ENCODE measurements around the gene PCNX2.

The PCNX2 gene

DNA sequence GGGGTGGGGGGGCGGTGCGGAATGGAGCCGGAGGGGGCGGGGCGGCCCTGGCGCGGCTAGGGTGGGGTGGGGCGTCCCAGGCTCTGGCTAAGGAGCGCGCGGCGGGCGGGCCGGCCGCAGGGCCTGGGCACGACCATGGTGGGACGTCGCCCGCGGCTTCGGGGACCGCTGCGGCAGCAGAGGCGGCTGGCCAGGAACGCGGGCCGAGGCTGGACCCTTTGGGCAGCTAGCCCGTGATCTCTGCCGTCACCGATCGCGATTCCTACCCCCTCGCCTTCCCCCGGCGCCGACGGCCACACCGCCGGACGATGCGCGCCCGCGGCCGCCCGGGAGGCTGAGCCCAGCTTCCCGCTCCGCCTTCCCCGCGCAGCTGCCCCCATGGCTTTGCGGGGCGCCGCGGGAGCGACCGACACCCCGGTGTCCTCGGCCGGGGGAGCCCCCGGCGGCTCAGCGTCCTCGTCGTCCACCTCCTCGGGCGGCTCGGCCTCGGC lies 32.2 kb upstream of the PCNX2 start, which contains the start of gene MAP3K21:
Gene MAP3K21, plus strand, starts transcription at position 74 of the 491 bp plus-strand sequence. Its CDS starts 305 bp downstream, at position 379.
- WGBS (ENCODE audit: insufficient coverage) = under 1% methylated on average over 60 of the region's 68 CpGs
- ChIA-PET CTCF (interaction anchor here (1.4 to 1.5 kb wide), 2 partner anchors 18 to 36 kb away, joined by 3 to 4 read pairs; no protein-coding TSS in a partner anchor), POLR2A (interaction anchor here (0.6 kb wide), 1 partner anchor 46 kb away, joined by 5 read pairs; no protein-coding TSS in a partner anchor)

GRCh38 chr1:233326811-233327650 lies 31.5 kb upstream of the PCNX2 start:
- no peaks in the 10 kb centered on the region for H3K9me3 ChIP-seq (ENCODE audit: control extremely low read depth in 1 of 5, control insufficient read depth in 4 of 5, insufficient read depth in 2 of 5, low read depth in 1 of 5, low read length in 4 of 5)
- H3K27ac ChIP-seq (ENCODE audit: insufficient read depth in 1 of 2, low read depth in 1 of 2, low read length in 2 of 2, poor library complexity in 1 of 2, severe bottlenecking in 2 of 2) = no peak overlapping the region
- DNase-seq = peak; percentile 94 to 97 (median 97)
- 7% methylated on average over 17 of the region's 49 CpGs for WGBS (ENCODE audit: insufficient coverage)
- peaks cover 0 to 3% (median 0%) of the 10 kb centered on the region in 5 experiments for H3K27me3 ChIP-seq (replicated peaks in 2 of 5; ENCODE audit: control insufficient read depth in 4 of 5, insufficient read depth in 5 of 5, low read length in 4 of 5)
- ChIA-PET POLR2A (no interaction called here), CTCF (interaction anchor here (1.4 to 1.5 kb wide), 2 partner anchors 19 to 37 kb away, joined by 3 to 4 read pairs; no protein-coding TSS in a partner anchor)
- no peaks in the 10 kb centered on the region for H3K36me3 ChIP-seq (ENCODE audit: control insufficient read depth in 4 of 4, insufficient read depth in 4 of 4, low read length in 3 of 4)
- H3K4me3 ChIP-seq (ENCODE audit: control insufficient read depth in 1 of 7, extremely low read depth in 1 of 7, insufficient read depth in 4 of 7, low read depth in 2 of 7, low read length in 6 of 7) = peak overlapping the region; percentile 16 to 73 (median 47)
- peaks cover 0 to 21% (median 18%) of the 10 kb centered on the region in 4 experiments for H3K4me1 ChIP-seq (ENCODE audit: control extremely low read depth in 1 of 4, control insufficient read depth in 4 of 4, insufficient read depth in 4 of 4, low read length in 3 of 4)

More for the DNA sequence above, 32.2 kb upstream of the PCNX2 start, which contains the start of gene MAP3K21:
- Histone ChIP-seq H3K36me3 (ENCODE audit: control insufficient read depth in 4 of 4, insufficient read depth in 4 of 4, low read length in 3 of 4) (no peaks in the 10 kb centered on the region), H3K27me3 (replicated peaks in 2 of 5; ENCODE audit: control insufficient read depth in 4 of 5, insufficient read depth in 5 of 5, low read length in 4 of 5) (peaks cover 0 to 3% (median 0%) of the 10 kb centered on the region in 5 experiments), H3K4me3 (ENCODE audit: control insufficient read depth in 1 of 7, extremely low read depth in 1 of 7, insufficient read depth in 4 of 7, low read depth in 2 of 7, low read length in 6 of 7) (peak within 1 kb of the TSS; percentile 57 to 82 (median 67)), H3K4me1 (ENCODE audit: control extremely low read depth in 1 of 4, control insufficient read depth in 4 of 4, insufficient read depth in 4 of 4, low read length in 3 of 4) (peaks cover 0 to 22% (median 18%) of the 10 kb centered on the region in 4 experiments), H3K27ac (ENCODE audit: insufficient read depth in 1 of 2, low read depth in 1 of 2, low read length in 2 of 2, poor library complexity in 1 of 2, severe bottlenecking in 2 of 2) (no peak within 1 kb of the TSS), H3K9me3 (ENCODE audit: control extremely low read depth in 1 of 5, control insufficient read depth in 4 of 5, insufficient read depth in 2 of 5, low read depth in 1 of 5, low read length in 4 of 5) (no peaks in the 10 kb centered on the region)
- no peak for DNase-seq

DNA sequence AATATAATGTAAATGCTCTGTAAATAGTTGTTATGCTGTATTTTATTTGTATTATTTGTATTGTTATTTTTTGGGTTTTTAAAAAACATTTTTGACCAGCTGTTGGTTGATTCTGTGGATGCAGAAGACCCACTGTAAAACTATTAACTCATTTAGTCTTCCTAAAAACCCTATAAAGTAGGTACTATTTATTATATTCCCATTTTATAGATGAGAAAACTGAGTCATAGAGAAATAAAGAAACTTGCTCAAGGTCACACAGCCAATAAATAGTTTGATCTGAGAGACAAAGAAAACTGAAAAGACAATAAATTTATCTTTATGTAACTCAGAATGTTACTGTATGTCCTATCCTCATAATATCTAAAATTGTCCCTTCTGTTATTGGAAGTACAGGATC lies 30.8 kb upstream of the PCNX2 start:
- Histone ChIP-seq H3K27me3 (replicated peaks in 2 of 5; ENCODE audit: control insufficient read depth in 4 of 5, insufficient read depth in 5 of 5, low read length in 4 of 5) (peaks cover 0 to 3% (median 0%) of the 10 kb centered on the region in 5 experiments), H3K9me3 (ENCODE audit: control extremely low read depth in 1 of 5, control insufficient read depth in 4 of 5, insufficient read depth in 2 of 5, low read depth in 1 of 5, low read length in 4 of 5) (no peaks in the 10 kb centered on the region), H3K4me3 (ENCODE audit: control insufficient read depth in 1 of 7, extremely low read depth in 1 of 7, insufficient read depth in 4 of 7, low read depth in 2 of 7, low read length in 6 of 7) (peak overlapping the region in 1 of 7 experiments; percentile 73), H3K36me3 (ENCODE audit: control insufficient read depth in 4 of 4, insufficient read depth in 4 of 4, low read length in 3 of 4) (no peaks in the 10 kb centered on the region), H3K27ac (ENCODE audit: insufficient read depth in 1 of 2, low read depth in 1 of 2, low read length in 2 of 2, poor library complexity in 1 of 2, severe bottlenecking in 2 of 2) (no peak overlapping the region), H3K4me1 (ENCODE audit: control extremely low read depth in 1 of 4, control insufficient read depth in 4 of 4, insufficient read depth in 4 of 4, low read length in 3 of 4) (peaks cover 0 to 21% (median 18%) of the 10 kb centered on the region in 4 experiments)
- DNase-seq = no peak
- ChIA-PET POLR2A (no interaction called here), CTCF (no interaction called here)

- ChIA-PET CTCF (interaction anchor here (0.6 to 1.3 kb wide), 2 partner anchors 9 to 743 kb away, joined by 3 to 4 read pairs; no protein-coding TSS in a partner anchor), POLR2A (no interaction called here)
- Histone ChIP-seq H3K36me3 (ENCODE audit: control insufficient read depth in 4 of 4, insufficient read depth in 4 of 4, low read length in 3 of 4) (no peaks in the 10 kb centered on the region), H3K4me1 (ENCODE audit: control extremely low read depth in 1 of 4, control insufficient read depth in 4 of 4, insufficient read depth in 4 of 4, low read length in 3 of 4) (peaks cover 0 to 16% (median 13%) of the 10 kb centered on the region in 4 experiments), H3K27me3 (replicated peaks in 2 of 5; ENCODE audit: control insufficient read depth in 4 of 5, insufficient read depth in 5 of 5, low read length in 4 of 5) (no peaks in the 10 kb centered on the region), H3K27ac (ENCODE audit: insufficient read depth in 1 of 2, low read depth in 1 of 2, low read length in 2 of 2, poor library complexity in 1 of 2, severe bottlenecking in 2 of 2) (no peak overlapping the region), H3K9me3 (ENCODE audit: control extremely low read depth in 1 of 5, control insufficient read depth in 4 of 5, insufficient read depth in 2 of 5, low read depth in 1 of 5, low read length in 4 of 5) (no peaks in the 10 kb centered on the region), H3K4me3 (ENCODE audit: control insufficient read depth in 1 of 7, extremely low read depth in 1 of 7, insufficient read depth in 4 of 7, low read depth in 2 of 7, low read length in 6 of 7) (no peak overlapping the region)
- no CpG with 5 or more reads among the region's 1 CpG for WGBS (ENCODE audit: insufficient coverage)
- no peak for DNase-seq
Observed at GRCh38 chr1:233323718-233324117, 28.2 kb upstream of the PCNX2 start.

- POLR2A ChIA-PET = no interaction called here
- no peaks in the 10 kb centered on the region for H3K4me1 ChIP-seq (ENCODE audit: control extremely low read depth in 1 of 4, control insufficient read depth in 4 of 4, insufficient read depth in 4 of 4, low read length in 3 of 4)
- no peaks in the 10 kb centered on the region for H3K9me3 ChIP-seq (ENCODE audit: control extremely low read depth in 1 of 5, control insufficient read depth in 4 of 5, insufficient read depth in 2 of 5, low read depth in 1 of 5, low read length in 4 of 5)
- H3K36me3 ChIP-seq (ENCODE audit: control insufficient read depth in 4 of 4, insufficient read depth in 4 of 4, low read length in 3 of 4) = no peaks in the 10 kb centered on the region
- CTCF ChIA-PET = interaction anchor here (1.3 kb wide), 1 partner anchor 13 kb away, joined by 3 read pairs; no protein-coding TSS in a partner anchor
- H3K4me3 ChIP-seq (ENCODE audit: control insufficient read depth in 1 of 7, extremely low read depth in 1 of 7, insufficient read depth in 4 of 7, low read depth in 2 of 7, low read length in 6 of 7) = no peak overlapping the region
- no CpG with 5 or more reads among the region's 2 CpGs for WGBS (ENCODE audit: insufficient coverage)
- H3K27ac ChIP-seq (ENCODE audit: insufficient read depth in 1 of 2, low read depth in 1 of 2, low read length in 2 of 2, poor library complexity in 1 of 2, severe bottlenecking in 2 of 2) = no peak overlapping the region
- peaks cover 0 to 3% (median 0%) of the 10 kb centered on the region in 5 experiments for H3K27me3 ChIP-seq (replicated peaks in 2 of 5; ENCODE audit: control insufficient read depth in 4 of 5, insufficient read depth in 5 of 5, low read length in 4 of 5)
- DNase-seq = no peak
Observed at GRCh38 chr1:233320023-233320422, 24.5 kb upstream of the PCNX2 start.

- no peaks in the 10 kb centered on the region for H3K9me3 ChIP-seq (ENCODE audit: control extremely low read depth in 1 of 5, control insufficient read depth in 4 of 5, insufficient read depth in 2 of 5, low read depth in 1 of 5, low read length in 4 of 5)
- no peak for DNase-seq
- no peak overlapping the region for H3K4me3 ChIP-seq (ENCODE audit: control insufficient read depth in 1 of 7, extremely low read depth in 1 of 7, insufficient read depth in 4 of 7, low read depth in 2 of 7, low read length in 6 of 7)
- 63% methylated on average over 4 of the region's 6 CpGs for WGBS (ENCODE audit: insufficient coverage)
- H3K36me3 ChIP-seq (ENCODE audit: control insufficient read depth in 4 of 4, insufficient read depth in 4 of 4, low read length in 3 of 4) = no peaks in the 10 kb centered on the region
- H3K4me1 ChIP-seq (ENCODE audit: control extremely low read depth in 1 of 4, control insufficient read depth in 4 of 4, insufficient read depth in 4 of 4, low read length in 3 of 4) = no peaks in the 10 kb centered on the region
- peaks cover 0 to 7% (median 0%) of the 10 kb centered on the region in 5 experiments for H3K27me3 ChIP-seq (replicated peaks in 2 of 5; ENCODE audit: control insufficient read depth in 4 of 5, insufficient read depth in 5 of 5, low read length in 4 of 5)
- no peak overlapping the region for H3K27ac ChIP-seq (ENCODE audit: insufficient read depth in 1 of 2, low read depth in 1 of 2, low read length in 2 of 2, poor library complexity in 1 of 2, severe bottlenecking in 2 of 2)
- ChIA-PET CTCF (interaction anchor here (1.3 kb wide), 1 partner anchor 13 kb away, joined by 3 read pairs; no protein-coding TSS in a partner anchor), POLR2A (no interaction called here)
Observed at GRCh38 chr1:233319272-233319671, 23.7 kb upstream of the PCNX2 start.

Measured in common myeloid progenitor, CD34-positive (primary cell).